Measurements from ENCODE around the gene CTRB1.
A peak's percentile ranks its signal among the peaks of the same experiment; 100 is the strongest.

CTRB1 gene

DNA sequence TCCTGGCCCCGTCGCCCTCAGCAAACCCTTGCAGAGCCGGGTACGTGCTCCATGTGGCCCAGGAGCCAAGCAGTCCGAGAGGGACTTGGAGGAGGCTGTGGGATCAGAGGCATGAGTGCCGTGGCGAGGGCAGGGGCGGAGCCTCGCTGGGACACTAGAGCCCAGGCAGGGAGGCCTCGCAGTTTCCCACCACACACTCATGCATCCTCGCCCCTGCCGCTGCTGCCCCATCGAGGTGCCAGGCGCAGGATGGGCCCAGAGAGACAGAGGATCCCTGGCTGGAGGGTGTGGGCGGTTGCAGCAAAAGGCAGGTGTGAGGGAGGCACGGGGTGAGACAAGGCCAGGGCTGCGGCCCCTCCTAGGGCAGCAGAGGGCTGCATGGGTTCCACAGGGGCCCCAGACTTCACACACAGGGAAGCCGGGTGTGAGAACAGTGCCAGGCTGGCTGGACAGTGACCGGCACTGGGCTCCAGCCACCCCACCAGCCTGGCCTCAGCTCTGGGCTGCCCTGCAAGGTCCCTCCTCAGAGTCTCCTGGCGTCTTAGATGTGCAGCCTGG is 25.0 kb downstream of the CTRB1 start:
- DNase-seq (ENCODE audit: low read depth): no peak
- no peak for TF ChIP-seq CTCF (IDR thresholded peaks at IDR 0.05; ENCODE audit: low read length, missing control alignments)
- H3K4me3 ChIP-seq (replicated peaks; ENCODE audit: low read depth, low read length): no peak overlapping the region

DNA sequence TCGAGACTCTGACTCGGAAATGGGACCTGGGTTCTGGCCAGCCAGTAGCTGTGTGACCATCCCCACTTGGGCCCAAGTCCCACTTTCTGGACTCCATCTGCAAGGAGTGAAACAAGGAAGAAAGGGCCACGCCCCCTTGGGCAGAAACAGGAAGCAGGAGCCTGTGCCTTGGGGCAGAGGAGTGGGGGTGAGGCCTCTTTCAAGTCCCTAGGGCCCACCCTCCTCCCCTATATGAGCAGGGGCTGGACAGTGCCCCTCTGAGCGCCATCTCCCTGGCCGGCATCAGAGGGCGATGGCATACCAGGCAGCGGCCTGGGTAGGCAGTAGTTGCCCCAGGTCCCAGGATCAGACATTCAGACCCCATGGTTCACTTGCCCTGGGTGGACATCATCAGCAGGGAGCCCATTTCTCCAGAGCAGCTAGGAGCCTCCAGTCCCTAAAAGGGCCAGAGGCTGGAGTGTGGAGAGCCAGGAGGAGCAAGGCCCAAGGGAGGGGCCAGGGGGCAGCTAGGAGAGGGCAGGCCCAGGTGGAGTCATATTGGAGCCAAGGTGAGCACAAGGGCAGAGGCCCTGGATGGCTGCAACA is 25.5 kb downstream of the CTRB1 start:
- H3K4me3 ChIP-seq (replicated peaks; ENCODE audit: low read depth, low read length): no peak overlapping the region
- TF ChIP-seq CTCF (IDR thresholded peaks at IDR 0.05; ENCODE audit: low read length, missing control alignments): no peak
- peak; percentile 75 for DNase-seq (ENCODE audit: low read depth)

DNA sequence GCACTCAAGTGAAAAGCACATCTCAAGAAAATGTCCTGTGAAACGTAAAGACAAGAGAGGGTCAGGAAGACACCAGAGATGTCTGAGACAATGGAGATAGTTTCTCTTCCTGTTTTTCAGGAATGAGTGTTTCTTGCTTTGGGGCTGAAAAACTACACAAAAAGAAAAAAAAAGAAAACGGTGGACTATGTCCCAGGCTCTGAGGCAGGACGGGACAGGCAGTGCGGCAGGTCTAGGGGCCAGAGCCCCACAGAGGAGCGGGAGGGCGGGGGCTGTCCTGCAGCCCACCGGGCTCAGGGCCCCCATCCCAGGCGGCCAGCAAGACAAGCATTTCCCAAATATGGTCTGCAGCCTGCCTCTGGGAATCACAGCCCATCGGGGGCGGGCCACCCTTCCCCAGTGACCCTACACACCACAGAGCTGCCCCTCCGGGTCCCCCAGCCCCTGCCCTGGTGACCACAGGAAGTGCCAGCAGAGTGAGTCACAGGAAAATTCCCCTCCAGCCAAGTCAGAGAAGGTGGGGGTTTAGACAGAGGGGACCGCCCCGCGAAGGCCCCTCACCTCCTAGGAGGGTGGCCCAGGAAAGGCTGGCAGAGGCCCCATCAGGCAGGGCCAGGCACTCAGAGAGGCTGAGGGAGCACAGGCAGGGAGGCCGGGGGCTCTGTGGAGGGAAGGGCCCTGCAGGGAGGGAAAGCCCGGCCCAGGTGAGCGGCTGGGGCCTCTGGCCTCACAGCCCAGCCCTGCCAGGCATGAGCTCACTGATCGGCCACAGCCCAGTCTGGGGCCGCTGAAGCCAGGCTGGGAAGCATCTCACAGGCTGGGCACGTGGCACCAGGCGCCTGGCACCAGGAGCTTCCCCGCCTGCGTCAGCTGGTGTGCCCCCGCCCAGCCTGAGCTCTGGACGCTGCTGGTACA is 26.3 kb downstream of the CTRB1 start:
- no peak overlapping the region for H3K4me3 ChIP-seq (replicated peaks; ENCODE audit: low read depth, low read length)
- no peak for TF ChIP-seq CTCF (IDR thresholded peaks at IDR 0.05; ENCODE audit: low read length, missing control alignments)

GRCh38 chr16:75246504-75247205 is 27.9 kb downstream of the CTRB1 start:
- no peak overlapping the region for H3K4me3 ChIP-seq (replicated peaks; ENCODE audit: low read depth, low read length)
- no peak for TF ChIP-seq CTCF (IDR thresholded peaks at IDR 0.05; ENCODE audit: low read length, missing control alignments)
- peak; percentile 84 for DNase-seq (ENCODE audit: low read depth)

More for the DNA sequence above, 26.3 kb downstream of the CTRB1 start:
- peak; percentile 98 for DNase-seq (ENCODE audit: low read depth)

DNA sequence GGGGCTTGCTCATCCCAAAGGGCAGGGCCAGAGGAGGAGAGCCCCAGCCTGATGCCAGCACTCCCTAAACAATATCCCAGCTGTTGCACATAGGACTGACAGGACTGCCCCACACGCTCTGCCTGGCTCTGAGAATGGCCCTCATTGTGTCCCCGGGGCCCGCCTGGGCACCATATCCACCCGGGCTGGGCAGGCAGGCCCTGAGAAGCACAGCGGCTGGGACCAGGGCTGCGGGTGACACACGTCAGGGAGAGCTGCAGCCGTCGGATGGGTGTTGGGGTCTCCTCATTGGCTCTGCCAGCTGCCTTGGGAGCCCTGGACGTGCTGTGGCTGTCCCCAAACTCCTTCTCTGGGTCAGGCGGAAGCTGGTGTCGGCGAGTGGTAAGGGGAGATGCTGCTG is 28.5 kb downstream of the CTRB1 start:
- no peak for TF ChIP-seq CTCF (IDR thresholded peaks at IDR 0.05; ENCODE audit: low read length, missing control alignments)

DNA sequence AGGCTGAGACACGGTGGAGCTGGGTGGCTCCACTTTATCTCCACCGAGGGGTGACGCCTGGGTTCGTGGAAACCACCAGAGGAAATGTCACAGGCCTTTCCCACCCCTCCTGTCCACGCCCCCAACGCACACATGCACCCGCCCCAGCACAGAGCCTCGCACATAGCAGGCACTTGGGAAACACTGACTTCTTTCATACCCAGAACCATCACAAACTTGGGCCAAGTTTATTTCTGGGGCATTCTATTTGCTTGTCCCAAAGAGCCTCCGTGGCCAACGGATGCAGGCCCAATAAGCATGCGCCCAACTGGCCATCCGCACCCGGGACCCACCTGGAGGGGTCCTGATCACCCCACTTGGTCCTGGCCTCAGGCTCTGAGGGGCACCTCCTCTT is 29.4 kb downstream of the CTRB1 start:
- H3K4me3 ChIP-seq (replicated peaks; ENCODE audit: low read depth, low read length): no peak overlapping the region
- TF ChIP-seq CTCF (IDR thresholded peaks at IDR 0.05; ENCODE audit: low read length, missing control alignments): no peak

More for the DNA sequence above, 28.5 kb downstream of the CTRB1 start:
- H3K4me3 ChIP-seq (replicated peaks; ENCODE audit: low read depth, low read length): no peak overlapping the region
- DNase-seq (ENCODE audit: low read depth): no peak

More for the DNA sequence above, 29.4 kb downstream of the CTRB1 start:
- no peak for DNase-seq (ENCODE audit: low read depth)
